H1 (cell line): ENCODE measurements around the gene BARHL1. TPM values are rescaled to one million over a fixed set of nuclear protein-coding genes. Genes with fewer than 3 reads are reported as not detected.

ENCODE experiments used
- CTCF ChIA-PET: fragments of 300-600 bp; sonication (Branson Sonifier 250); formaldehyde crosslinking; loops from one replicate; lab custom pipeline; 2021; ENCODE audit not compliant: partially characterized antibody; lab: Charles Lee
- POLR2A ChIA-PET: fragments of 300-600 bp; sonication (Branson Sonifier 250); formaldehyde crosslinking; loops from one replicate; lab custom pipeline; 2021; ENCODE audit warnings: inconsistent platforms; ENCODE audit not compliant: partially characterized antibody; lab: Charles Lee
- DNase-seq, 2 experiments: peaks; one replicate each; pipeline versions ENCODE4 v3.0.0 to v3.0.0-alpha.2; 2010 to 2022; ENCODE audit warnings: low spot score in 2 of 2, low read depth in 1 of 2, mixed read lengths in 1 of 2
- FAIRE-seq: peaks from 2 replicates; lab custom pipeline; 2011; peaks lifted over from hg19 to GRCh38; lab: Jason Lieb, UNC
- H2AFZ ChIP-seq: 2 replicates; pipeline ENCODE4 v1.8.1; 2012; ENCODE audit warnings: low read length, inconsistent platforms
- H2AK5ac ChIP-seq: 2 replicates; pipeline ENCODE4 v1.6.1; 2013; ENCODE audit warnings: low read depth, low read length
- H2BK120ac ChIP-seq: replicated peaks from 2 replicates; pipeline ENCODE3; 2013; ENCODE audit warnings: low read depth, low read length, inconsistent platforms
- H2BK12ac ChIP-seq: 2 replicates; pipeline ENCODE4 v1.6.1; 2013; ENCODE audit warnings: low read depth, low read length
- H2BK15ac ChIP-seq: 2 replicates; pipeline ENCODE4 v1.6.1; 2013; ENCODE audit warnings: low read length
- H2BK20ac ChIP-seq: 2 replicates; pipeline ENCODE4 v1.6.1; 2013; ENCODE audit warnings: low read length
- H2BK5ac ChIP-seq: 2 replicates; pipeline ENCODE4 v1.6.1; 2013; ENCODE audit warnings: low read depth, low read length
- H3K14ac ChIP-seq: 2 replicates; pipeline ENCODE4 v1.6.1; 2013; ENCODE audit warnings: inconsistent platforms; ENCODE audit not compliant: insufficient read length
- H3K18ac ChIP-seq: 2 replicates; pipeline ENCODE4 v1.6.1; 2013; ENCODE audit warnings: low read length; ENCODE audit errors: extremely low read depth
- H3K23ac ChIP-seq: 2 replicates; pipeline ENCODE4 v1.6.1; 2013; ENCODE audit warnings: inconsistent platforms; ENCODE audit not compliant: insufficient read length
- H3K23me2 ChIP-seq: 2 replicates; pipeline ENCODE4 v1.6.1; 2013; ENCODE audit warnings: low read depth, low read length
- H3K27ac ChIP-seq: 2 replicates; pipeline ENCODE4 v1.6.1; 2011; ENCODE audit warnings: low read depth, low read length, inconsistent platforms
- H3K27me3 ChIP-seq, 4 experiments: replicated peaks in 1 of 4; 1 replicate in 1 of 4; 2 replicates in 3 of 4; pipeline versions ENCODE4 v1.6.1 to v1.8.1; 2011 to 2013; ENCODE audit warnings: low read length in 3 of 4, mild to moderate bottlenecking in 3 of 4, inconsistent platforms in 2 of 4, mixed read lengths in 2 of 4, moderate library complexity in 1 of 4; ENCODE audit not compliant: control insufficient read depth in 3 of 4, insufficient read depth in 3 of 4; ENCODE audit errors: extremely low read depth in 1 of 4
- H3K36me3 ChIP-seq, 4 experiments: 2 replicates each; pipeline versions ENCODE4 v1.6.1 to v1.8.1; 2011 to 2013; ENCODE audit warnings: mild to moderate bottlenecking in 4 of 4, low read length in 3 of 4, moderate library complexity in 2 of 4, control low read depth in 1 of 4, inconsistent platforms in 1 of 4; ENCODE audit not compliant: insufficient read depth in 4 of 4, control insufficient read depth in 2 of 4
- H3K4ac ChIP-seq: replicated peaks from 2 replicates; pipeline ENCODE3; 2013; ENCODE audit warnings: low read length, low read depth, mixed read lengths, inconsistent platforms; ENCODE audit not compliant: insufficient read length
- H3K4me1 ChIP-seq, 4 experiments: replicated peaks in 1 of 4; 1 replicate in 1 of 4; 2 replicates in 3 of 4; pipeline versions ENCODE4 v1.6.1 to v1.8.1; 2011 to 2013; ENCODE audit warnings: low read length in 3 of 4, inconsistent platforms in 2 of 4, mixed read lengths in 1 of 4; ENCODE audit not compliant: insufficient read depth in 4 of 4, control insufficient read depth in 3 of 4
- H3K4me2 ChIP-seq, 2 experiments: 2 replicates each; pipeline versions ENCODE4 v1.6.1 to v1.8.1; 2011 to 2013; ENCODE audit warnings: low read depth in 2 of 2, low read length in 2 of 2, control low read depth in 1 of 2, inconsistent platforms in 1 of 2, mild to moderate bottlenecking in 1 of 2; ENCODE audit not compliant: insufficient read depth in 1 of 2
- H3K4me3 ChIP-seq, 4 experiments: fragments of 200-600, 300-600 bp in 1 of 4; sonication (generic), shearing (Covaris generic), sonication (Bioruptor Twin) in 1 of 4; 2 replicates each; pipeline versions ENCODE4 v1.5.1 to v1.8.1; 2011 to 2016; ENCODE audit warnings: low read length in 4 of 4, low read depth in 3 of 4, control low read depth in 2 of 4, inconsistent platforms in 2 of 4, mild to moderate bottlenecking in 2 of 4, mixed read lengths in 1 of 4, moderate library complexity in 1 of 4; ENCODE audit not compliant: insufficient read depth in 2 of 4; ENCODE audit errors: extremely low read depth in 1 of 4
- H3K56ac ChIP-seq: replicated peaks from 2 replicates; pipeline ENCODE3; 2013; ENCODE audit warnings: low read depth, mild to moderate bottlenecking, mixed read lengths, low read length, inconsistent platforms; ENCODE audit not compliant: insufficient read length
- H3K79me1 ChIP-seq: 2 replicates; pipeline ENCODE4 v1.6.1; 2013; ENCODE audit warnings: low read depth, low read length, control low read depth
- H3K79me2 ChIP-seq, 2 experiments: 2 replicates each; pipeline versions ENCODE4 v1.6.1 to v1.8.1; 2012 to 2013; ENCODE audit warnings: low read length in 2 of 2, mild to moderate bottlenecking in 2 of 2, inconsistent platforms in 1 of 2; ENCODE audit not compliant: insufficient read depth in 2 of 2, control insufficient read depth in 1 of 2
- H3K9ac ChIP-seq, 4 experiments: replicated peaks in 1 of 4; 1 replicate in 1 of 4; 2 replicates in 3 of 4; pipeline versions ENCODE4 v1.6.1 to v1.8.1; 2011 to 2013; ENCODE audit warnings: low read depth in 3 of 4, low read length in 3 of 4, control low read depth in 2 of 4, mild to moderate bottlenecking in 2 of 4, moderate library complexity in 2 of 4, inconsistent platforms in 1 of 4; ENCODE audit errors: extremely low read depth in 1 of 4
- H3K9me3 ChIP-seq, 2 experiments: 2 replicates each; pipeline versions ENCODE4 v1.6.1 to v1.8.1; 2012 to 2013; ENCODE audit warnings: mild to moderate bottlenecking in 2 of 2, moderate library complexity in 2 of 2, control low read depth in 1 of 2, inconsistent platforms in 1 of 2, low read depth in 1 of 2, low read length in 1 of 2, mixed read lengths in 1 of 2; ENCODE audit not compliant: insufficient read depth in 2 of 2
- H4K20me1 ChIP-seq, 2 experiments: replicated peaks in 1 of 2; 2 replicates each; pipeline versions ENCODE3 to v1.8.1; 2011 to 2013; ENCODE audit warnings: inconsistent platforms in 2 of 2, low read length in 2 of 2, mild to moderate bottlenecking in 1 of 2; ENCODE audit not compliant: insufficient read depth in 2 of 2, control insufficient read depth in 1 of 2
- H4K5ac ChIP-seq: 2 replicates; pipeline ENCODE4 v1.6.1; 2013; ENCODE audit warnings: low read length, low read depth, mixed read lengths, inconsistent platforms; ENCODE audit not compliant: insufficient read length
- H4K8ac ChIP-seq: 2 replicates; pipeline ENCODE4 v1.8.0; 2013; ENCODE audit warnings: mild to moderate bottlenecking, moderate library complexity, low read length, inconsistent platforms; ENCODE audit not compliant: insufficient read depth; ENCODE audit errors: extremely low read depth
- H4K91ac ChIP-seq: replicated peaks from 2 replicates; pipeline ENCODE3; 2013; ENCODE audit warnings: low read length, mixed read lengths, inconsistent platforms; ENCODE audit not compliant: insufficient read length
- CTBP2 ChIP-seq: IDR thresholded peaks from 2 replicates; pipeline ENCODE4 v1.7.0; 2011; ENCODE audit warnings: borderline replicate concordance, mild to moderate bottlenecking, moderate library complexity, mixed read lengths, low read length; ENCODE audit not compliant: insufficient read depth, insufficient read length
- EZH2 ChIP-seq: fragments of 200-600 bp; sonication (generic); IDR thresholded peaks from 2 replicates; pipeline ENCODE4 v1.7.1; 2012; ENCODE audit warnings: low read depth, mild to moderate bottlenecking, moderate library complexity, low read length, inconsistent platforms; ENCODE audit not compliant: severe bottlenecking
- GTF2F1 ChIP-seq: IDR thresholded peaks from 2 replicates; pipeline ENCODE4 v1.6.1; 2012; ENCODE audit warnings: low read depth, low read length, improper control_type of control experiment, borderline replicate concordance
- HDAC2 ChIP-seq, 2 experiments: fragments of 300-600 bp in 1 of 2; sonication (generic) in 1 of 2; IDR thresholded peaks; 2 replicates each; pipeline ENCODE4 v1.6.1; 2011 to 2012; ENCODE audit warnings: low read depth in 2 of 2, low read length in 2 of 2, mild to moderate bottlenecking in 2 of 2, moderate library complexity in 2 of 2, borderline replicate concordance in 1 of 2, inconsistent platforms in 1 of 2
- JUND ChIP-seq: IDR thresholded peaks from 2 replicates; pipeline ENCODE4 v1.6.1; 2011; ENCODE audit warnings: mild to moderate bottlenecking, improper control_type of control experiment, low read length
- NANOG ChIP-seq: IDR thresholded peaks from 2 replicates; pipeline ENCODE4 v1.6.1; 2011; ENCODE audit warnings: low read length, low read depth, mild to moderate bottlenecking, inconsistent platforms; ENCODE audit not compliant: insufficient read depth, poor library complexity, severe bottlenecking
- NRF1 ChIP-seq: IDR thresholded peaks from 2 replicates; pipeline ENCODE4 v1.6.1; 2011; ENCODE audit warnings: mild to moderate bottlenecking, low read depth, low read length, improper control_type of control experiment
- POLR2A ChIP-seq, 2 experiments: IDR thresholded peaks; 1 replicate in 1 of 2; 2 replicates in 1 of 2; pipeline ENCODE4 v1.6.1; 2011; ENCODE audit warnings: low read depth in 2 of 2, low read length in 2 of 2, mild to moderate bottlenecking in 2 of 2; ENCODE audit errors: control extremely low read depth in 1 of 2
- SAP30 ChIP-seq: fragments of 300-600 bp; sonication (generic); IDR thresholded peaks from 2 replicates; pipeline ENCODE4 v1.7.1; 2012; ENCODE audit warnings: low read length, moderate library complexity, mild to moderate bottlenecking, inconsistent platforms; ENCODE audit not compliant: insufficient read depth, insufficient replicate concordance
- SIN3A ChIP-seq, 2 experiments: IDR thresholded peaks in 1 of 2; conservative IDR thresholded peaks in 1 of 2; 2 replicates each; pipeline ENCODE4 v1.6.1; 2011 to 2012; ENCODE audit warnings: low read length in 2 of 2, improper control_type of control experiment in 1 of 2, low read depth in 1 of 2, mild to moderate bottlenecking in 1 of 2
- TCF12 ChIP-seq: IDR thresholded peaks from 2 replicates; pipeline ENCODE4 v1.6.1; 2011; ENCODE audit warnings: low read depth, mild to moderate bottlenecking, low read length
- ZNF274 ChIP-seq: IDR thresholded peaks from 2 replicates; pipeline ENCODE4 v1.7.0; 2012; ENCODE audit warnings: low read length, borderline replicate concordance; ENCODE audit errors: extremely low read depth
- WGBS, 2 experiments: shearing (Covaris generic) in 1 of 2; methylation state at CpG; one replicate each; pipeline versions ENCODE4 v1.1.6 to v1.1.7; 2013 to 2015; ENCODE audit warnings: low lambda C conversion rate in 2 of 2, mixed read lengths in 2 of 2, inconsistent platforms in 1 of 2, low coverage in 1 of 2, missing lambda C conversion rate in 1 of 2; ENCODE audit not compliant: insufficient replicate concordance in 2 of 2, insufficient coverage in 1 of 2, insufficient read length in 1 of 2; ENCODE audit errors: extremely low coverage in 1 of 2, missing lambda C conversion rate in 1 of 2; 5-methylcytosine and 5-hydroxymethylcytosine counted together
- polyA plus RNA-seq, 7 experiments: library from polyadenylated mRNA; depleted of rRNA in 3 of 7; stranded (reverse) in 5 of 7; unstranded in 2 of 7; fragments of >200 nt in 5 of 7; fragments of 200-250 nt in 2 of 7; gene quantifications; 1 replicate in 5 of 7; 2 replicates in 1 of 7; 4 replicates in 1 of 7; pipeline versions ENCODE4 v1.2.1 to v1.2.3, GENCODE V29; 2011 to 2013; ENCODE audit warnings: missing spikeins in 2 of 7, mixed read lengths in 2 of 7
- total RNA-seq: library from RNA; stranded (reverse); fragmentation: NEBNext Ultra II Directional; extraction: Animal tissue kit (Norgen Biotek cat#: 25700); gene quantifications from 2 replicates; pipeline ENCODE4 v1.2.1, GENCODE V29; 2021

Gene BARHL1
- total and polyA plus RNA-seq, 2 of the 8 experiments (the other 6 are each of a cell fraction or from before 2014, with no cell fraction given), result not detected

- 86% methylated on average over 13 of the region's 13 CpGs; no CpG with 5 or more reads in 1 of the 2 experiments for WGBS, 2 experiments
- no peak overlapping the region for H3K4ac ChIP-seq
- H3K27ac ChIP-seq, result no peak overlapping the region
- no peaks in the 10 kb centered on the region for H3K79me2 ChIP-seq
- no peak overlapping the region for H3K14ac ChIP-seq
- no peak overlapping the region for H2BK15ac ChIP-seq
- no peaks in the 10 kb centered on the region for H3K9me3 ChIP-seq
- no peak overlapping the region; the same call in 1 of the 2 replicates for H3K18ac ChIP-seq
- peaks cover under 1% of the 10 kb centered on the region; the same call in 1 of the 2 replicates for H3K23me2 ChIP-seq
- H3K4me3 ChIP-seq, result no peak overlapping the region
- peaks cover 0 to 3% (median 2%) of the 10 kb centered on the region in 4 experiments; a peak in 3 of 7 replicates for H3K4me1 ChIP-seq
- no peak for FAIRE-seq
- H2BK12ac ChIP-seq, result no peak overlapping the region
- H3K79me1 ChIP-seq, result no peaks in the 10 kb centered on the region
- no peak overlapping the region for H2BK20ac ChIP-seq
- no peak overlapping the region for H3K56ac ChIP-seq
- H2AFZ ChIP-seq, result no peak overlapping the region
- peaks cover 0 to 2% of the 10 kb centered on the region in 2 experiments for H4K20me1 ChIP-seq
- H4K91ac ChIP-seq, result no peak overlapping the region
- H3K9ac ChIP-seq, result no peak overlapping the region
- no peak for DNase-seq
- H3K36me3 ChIP-seq, result no peaks in the 10 kb centered on the region
- H2AK5ac ChIP-seq, result no peak overlapping the region
- CTCF ChIA-PET, result interaction anchor here (0.7 to 1.7 kb wide), 4 partner anchors 34 to 342 kb away, joined by 3 to 4 read pairs (median 3); no protein-coding TSS in a partner anchor
- no peak overlapping the region for H2BK5ac ChIP-seq
- POLR2A ChIA-PET, result no interaction called here
- no peak overlapping the region for H3K23ac ChIP-seq
- H2BK120ac ChIP-seq, result no peak overlapping the region
- no peak overlapping the region for H4K5ac ChIP-seq
- H4K8ac ChIP-seq, result no peak overlapping the region
- no peaks in the 10 kb centered on the region for H3K27me3 ChIP-seq
- H3K4me2 ChIP-seq, result no peak overlapping the region
- TF ChIP-seq CTBP2 (no peak), SAP30 (no peak), NANOG (no peak), NRF1 (no peak), GTF2F1 (no peak), JUND (no peak), TCF12 (no peak), POLR2A (IDR thresholded peaks at IDR 0.05; ENCODE audit: control extremely low read depth in 1 of 2, low read depth in 2 of 2, low read length in 2 of 2) (no peak), EZH2 (no peak), HDAC2 (IDR thresholded peaks at IDR 0.05; ENCODE audit: borderline replicate concordance in 1 of 2, low read depth in 2 of 2, low read length in 2 of 2) (no peak), ZNF274 (no peak), SIN3A (conservative IDR thresholded peaks at IDR 0.05 in 1 of 2, IDR thresholded peaks at IDR 0.05 in 1 of 2; ENCODE audit: low read depth in 1 of 2, low read length in 2 of 2) (no peak)
These were observed 30.9 kb upstream of the BARHL1 start for GRCh38 chr9:132551556-132551955.
